GM12864 (cell line): Measurements from ENCODE around the gene ANK3.

ENCODE experiments used
- DNase-seq: peaks from one replicate; pipeline ENCODE4 v3.0.0-alpha.2; 2011; ENCODE audit warnings: low read depth
- H3K4me3 ChIP-seq: 2 replicates; pipeline ENCODE4 v1.5.1; 2011; ENCODE audit warnings: mild to moderate bottlenecking, low read depth, low read length, control low read depth
- CTCF ChIP-seq: IDR thresholded peaks from 2 replicates; pipeline ENCODE4 v1.5.1; 2011; ENCODE audit warnings: low read depth, mild to moderate bottlenecking, moderate library complexity, low read length, control low read depth, inconsistent platforms; ENCODE audit errors: missing control alignments

ANK3 gene

GRCh38 chr10:60189861-60190475 is 199.7 kb downstream of the ANK3 start:
- no peak for TF ChIP-seq CTCF
- no peak overlapping the region for H3K4me3 ChIP-seq
- no peak for DNase-seq

- no peak overlapping the region for H3K4me3 ChIP-seq
- DNase-seq = no peak
- no peak for TF ChIP-seq CTCF
Measured at GRCh38 chr10:60188548-60188947, 201.1 kb downstream of the ANK3 start.

GRCh38 chr10:60187691-60188090 is 202.0 kb downstream of the ANK3 start:
- no peak overlapping the region for H3K4me3 ChIP-seq
- DNase-seq = no peak
- TF ChIP-seq CTCF = no peak

GRCh38 chr10:60186315-60187071 is 203.2 kb downstream of the ANK3 start:
- no peak overlapping the region for H3K4me3 ChIP-seq
- DNase-seq = no peak
- TF ChIP-seq CTCF = no peak

- no peak overlapping the region for H3K4me3 ChIP-seq
- TF ChIP-seq CTCF = no peak
- DNase-seq = no peak
Measured at GRCh38 chr10:60185421-60185820, 204.3 kb downstream of the ANK3 start.

- no peak for TF ChIP-seq CTCF
- no peak for DNase-seq
- H3K4me3 ChIP-seq = no peak overlapping the region
Measured at GRCh38 chr10:60182691-60183090, 207.0 kb downstream of the ANK3 start.

GRCh38 chr10:60176925-60177324 is 212.8 kb downstream of the ANK3 start:
- no peak for DNase-seq
- no peak for TF ChIP-seq CTCF
- no peak overlapping the region for H3K4me3 ChIP-seq
